Measurements from ENCODE around the gene KCNMB2.

Gene KCNMB2

GRCh38 chr3:178785961-178786360 lies 249.7 kb downstream of the KCNMB2 start:
- TF ChIP-seq GATA2 (IDR thresholded peaks at IDR 0.05; ENCODE audit: low read depth, low read length) (no peak), GATA3 (IDR thresholded peaks at IDR 0.05; ENCODE audit: low read depth, low read length) (no peak)

- TF ChIP-seq GATA2 (IDR thresholded peaks at IDR 0.05; ENCODE audit: low read depth, low read length) (no peak), GATA3 (IDR thresholded peaks at IDR 0.05; ENCODE audit: low read depth, low read length) (no peak)
Observed at GRCh38 chr3:178787960-178788359, 251.7 kb downstream of the KCNMB2 start.

DNA sequence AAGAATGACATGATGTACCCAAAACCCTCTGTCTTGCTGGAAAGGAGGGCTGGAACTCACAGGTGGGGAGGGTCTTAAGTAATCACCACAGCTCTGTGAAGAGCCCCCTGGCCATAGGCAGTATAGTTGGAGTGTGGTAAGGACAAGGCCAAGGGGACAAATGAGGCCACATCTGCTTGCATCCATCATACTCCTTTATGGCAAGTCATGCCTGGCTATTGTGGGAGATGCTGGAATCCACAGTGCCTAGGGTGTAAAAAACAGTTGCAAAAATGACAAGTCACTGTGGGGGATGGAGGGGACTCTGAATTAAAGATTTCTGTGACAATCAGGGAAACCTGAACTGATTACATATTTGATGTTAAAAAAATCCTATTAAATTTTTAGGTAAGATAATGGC lies 258.5 kb downstream of the KCNMB2 start:
- TF ChIP-seq GATA2 (IDR thresholded peaks at IDR 0.05; ENCODE audit: low read depth, low read length) (no peak), GATA3 (IDR thresholded peaks at IDR 0.05; ENCODE audit: low read depth, low read length) (no peak)

DNA sequence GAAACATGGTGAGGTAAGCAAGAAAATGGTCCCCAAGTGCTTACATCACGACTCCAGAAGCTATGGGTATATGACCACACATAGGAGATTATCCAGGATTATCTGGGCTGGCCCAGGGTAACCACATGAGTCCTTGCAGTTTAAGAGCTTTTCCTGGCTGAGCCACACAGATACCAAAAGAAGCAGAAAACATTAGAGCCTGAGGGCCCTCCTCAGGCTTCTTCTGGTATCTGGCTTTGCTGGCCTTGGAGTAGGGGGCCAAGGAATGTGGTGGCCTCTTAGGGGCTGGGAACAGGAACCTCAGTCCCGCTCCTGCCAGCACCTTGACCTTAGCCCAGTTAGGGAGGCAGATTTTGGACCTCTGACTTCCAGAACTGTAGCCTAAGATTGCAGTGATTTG lies 259.1 kb downstream of the KCNMB2 start:
- TF ChIP-seq GATA3 (IDR thresholded peaks at IDR 0.05; ENCODE audit: low read depth, low read length) (no peak), GATA2 (IDR thresholded peaks at IDR 0.05; ENCODE audit: low read depth, low read length) (no peak)

DNA sequence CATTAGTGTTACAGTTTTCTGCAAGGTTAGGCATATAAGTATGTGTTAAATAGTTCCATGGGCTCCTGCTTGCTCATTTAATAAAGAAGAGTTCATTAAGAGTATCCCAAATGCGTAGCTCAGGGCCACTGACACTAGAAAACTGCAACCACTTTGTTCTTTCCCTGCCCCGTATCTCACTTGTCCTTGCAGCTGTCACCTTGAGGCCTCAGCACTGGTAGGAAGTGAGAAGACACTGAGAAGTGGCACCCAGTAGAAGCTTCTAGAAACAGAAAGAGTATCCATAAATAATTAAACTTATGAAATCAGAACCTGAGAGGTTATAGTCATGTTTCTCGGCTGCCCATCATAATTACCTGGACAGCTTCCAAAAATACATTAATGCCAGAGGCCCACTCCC lies 266.0 kb downstream of the KCNMB2 start:
- TF ChIP-seq GATA3 (IDR thresholded peaks at IDR 0.05; ENCODE audit: low read depth, low read length), result no peak
- TF ChIP-seq GATA2 (IDR thresholded peaks at IDR 0.05; ENCODE audit: low read depth, low read length), result no peak

DNA sequence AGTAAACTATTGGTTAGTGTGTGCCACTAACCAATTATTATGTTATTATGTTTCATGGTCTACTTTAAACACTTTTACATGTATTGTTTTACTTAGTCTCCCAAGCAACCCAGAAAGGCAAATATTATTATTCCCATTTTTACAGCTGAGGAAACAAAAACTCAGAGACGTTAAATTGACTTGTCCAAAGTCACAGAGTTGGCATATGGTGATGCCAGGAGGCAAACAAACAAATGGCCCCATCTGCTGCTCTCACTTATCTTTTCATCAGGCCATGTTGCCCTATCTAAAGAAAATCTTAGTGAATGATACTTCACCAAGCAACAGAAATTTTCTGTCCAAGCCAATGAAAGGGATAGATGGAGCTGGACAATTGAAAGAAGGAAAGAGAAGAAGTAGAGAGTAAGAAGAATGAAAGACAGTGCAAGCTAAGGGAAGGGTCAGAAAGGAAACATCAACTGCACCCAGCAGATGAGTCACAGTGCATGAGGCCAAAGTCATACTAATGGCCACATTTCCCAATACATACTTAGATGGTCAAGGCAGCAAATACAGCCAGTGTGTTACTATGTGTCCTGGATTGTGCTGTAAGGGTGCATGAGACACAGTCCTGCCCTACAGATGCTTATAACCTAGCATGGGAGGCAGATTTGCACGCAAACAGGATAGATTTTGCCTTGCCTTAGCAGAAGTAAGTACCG lies 266.9 kb downstream of the KCNMB2 start:
- TF ChIP-seq GATA2 (IDR thresholded peaks at IDR 0.05; ENCODE audit: low read depth, low read length) (peak; percentile 27; the same call in 1 of the 2 replicates), GATA3 (IDR thresholded peaks at IDR 0.05; ENCODE audit: low read depth, low read length) (peak; percentile 42; the same call in 1 of the 2 replicates)

- TF ChIP-seq GATA3 (IDR thresholded peaks at IDR 0.05; ENCODE audit: low read depth, low read length) (no peak), GATA2 (IDR thresholded peaks at IDR 0.05; ENCODE audit: low read depth, low read length) (no peak)
Observed at GRCh38 chr3:178804606-178805005, 268.4 kb downstream of the KCNMB2 start.

- TF ChIP-seq GATA3 (IDR thresholded peaks at IDR 0.05; ENCODE audit: low read depth, low read length), result no peak
- no peak for TF ChIP-seq GATA2 (IDR thresholded peaks at IDR 0.05; ENCODE audit: low read depth, low read length)
Observed at GRCh38 chr3:178805741-178806140, 269.5 kb downstream of the KCNMB2 start.

DNA sequence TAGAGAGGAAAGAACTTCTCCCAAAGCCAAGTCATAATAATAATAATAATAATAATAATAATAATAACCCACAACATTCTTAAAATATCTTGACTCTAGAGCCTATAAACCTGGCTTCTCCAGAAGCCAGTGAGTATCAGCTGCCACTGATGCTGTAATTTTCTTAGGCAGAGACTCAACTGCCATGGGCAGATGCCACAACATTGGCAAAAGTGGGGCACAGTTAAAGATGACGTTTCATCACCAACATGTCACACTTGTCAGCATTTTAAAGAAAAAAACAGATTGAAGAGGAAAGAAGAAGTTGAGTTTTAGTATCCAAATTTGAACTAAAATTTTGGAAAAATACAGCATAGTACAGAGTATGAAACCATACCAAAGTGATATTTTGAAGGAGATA lies 270.4 kb downstream of the KCNMB2 start:
- TF ChIP-seq GATA2 (IDR thresholded peaks at IDR 0.05; ENCODE audit: low read depth, low read length), result no peak
- no peak for TF ChIP-seq GATA3 (IDR thresholded peaks at IDR 0.05; ENCODE audit: low read depth, low read length)

GRCh38 chr3:178807694-178808093 lies 271.5 kb downstream of the KCNMB2 start:
- TF ChIP-seq GATA3 (IDR thresholded peaks at IDR 0.05; ENCODE audit: low read depth, low read length) (no peak), GATA2 (IDR thresholded peaks at IDR 0.05; ENCODE audit: low read depth, low read length) (no peak)

GRCh38 chr3:178808748-178809147 lies 272.5 kb downstream of the KCNMB2 start:
- TF ChIP-seq GATA3 (IDR thresholded peaks at IDR 0.05; ENCODE audit: low read depth, low read length), result peak; percentile 20; the same call in 1 of the 2 replicates
- TF ChIP-seq GATA2 (IDR thresholded peaks at IDR 0.05; ENCODE audit: low read depth, low read length), result no peak

- TF ChIP-seq GATA2 (IDR thresholded peaks at IDR 0.05; ENCODE audit: low read depth, low read length), result no peak
- TF ChIP-seq GATA3 (IDR thresholded peaks at IDR 0.05; ENCODE audit: low read depth, low read length), result no peak
Observed at GRCh38 chr3:178810181-178810580, 273.9 kb downstream of the KCNMB2 start.

DNA sequence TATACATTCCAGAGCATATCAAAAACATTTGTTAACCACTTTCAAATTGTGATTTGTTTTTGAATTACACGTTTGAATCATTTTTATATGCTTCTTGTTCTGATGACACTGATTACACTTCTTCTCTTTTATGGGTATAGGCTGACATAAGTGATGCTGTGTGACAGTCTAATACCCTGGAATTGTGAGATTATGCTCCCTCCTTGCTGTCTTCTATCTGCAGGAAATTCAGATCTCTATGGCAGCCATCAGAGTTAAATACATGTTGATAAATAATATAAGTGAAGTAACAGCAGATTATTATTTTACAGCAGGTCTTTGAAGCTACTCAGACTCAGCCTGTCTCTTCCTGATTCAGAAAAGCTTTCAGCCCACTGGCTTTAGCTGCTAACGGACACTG lies 286.5 kb downstream of the KCNMB2 start:
- TF ChIP-seq GATA2 (IDR thresholded peaks at IDR 0.05; ENCODE audit: low read depth, low read length) (no peak), GATA3 (IDR thresholded peaks at IDR 0.05; ENCODE audit: low read depth, low read length) (no peak)

- TF ChIP-seq GATA2 (IDR thresholded peaks at IDR 0.05; ENCODE audit: low read depth, low read length), result no peak
- TF ChIP-seq GATA3 (IDR thresholded peaks at IDR 0.05; ENCODE audit: low read depth, low read length), result no peak
Observed at GRCh38 chr3:178823150-178823549, 286.9 kb downstream of the KCNMB2 start.

GRCh38 chr3:178823591-178824246 lies 287.5 kb downstream of the KCNMB2 start:
- TF ChIP-seq GATA3 (IDR thresholded peaks at IDR 0.05; ENCODE audit: low read depth, low read length) (no peak), GATA2 (IDR thresholded peaks at IDR 0.05; ENCODE audit: low read depth, low read length) (no peak)

Data from SH-SY5Y (cell line).